Daoy (cell line): ENCODE results near the gene TMEM97. TPM values are rescaled to one million over a fixed set of nuclear protein-coding genes. Genes with fewer than 3 reads are reported as not detected.

Experiments used
- DNase-seq: peaks from one replicate; pipeline ENCODE4 v3.0.0-alpha.2; 2015; ENCODE audit warnings: low read depth
- total RNA-seq: library from RNA; depleted of rRNA; stranded (reverse); fragments of >200 nt; shearing (Covaris generic); gene quantifications from 2 replicates; pipeline ENCODE4 v1.2.3, GENCODE V29; 2014

Gene TMEM97
- total RNA-seq, 1 experiment from 2014 or later: 45.9 TPM

- DNase-seq: no peak
Measured at GRCh38 chr17:28317099-28317965, 1.7 kb upstream of the TMEM97 start.

- DNase-seq: peak; percentile 17
Measured at GRCh38 chr17:28317966-28318758, 838 bp upstream of the TMEM97 start.

DNA sequence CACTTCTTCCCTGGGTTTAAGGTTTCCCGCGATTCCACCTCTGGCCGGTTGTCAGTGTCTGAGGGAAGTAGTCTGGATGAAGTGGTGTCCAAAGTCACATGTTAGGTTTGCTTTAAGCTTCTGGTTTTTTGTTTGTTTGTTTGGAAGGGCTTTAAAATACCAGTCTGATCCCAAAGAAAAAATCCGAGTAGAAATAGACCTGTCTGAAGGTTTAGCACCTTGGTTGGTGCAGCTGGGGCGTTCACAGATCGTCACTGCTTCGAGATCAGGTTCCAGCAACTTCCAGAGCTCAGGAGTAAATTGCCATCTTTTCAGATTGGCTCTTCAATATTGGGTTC, 567 bp downstream of the TMEM97 start:
- DNase-seq: no peak

- no peak for DNase-seq
Measured at GRCh38 chr17:28320215-28321061, 1.4 kb downstream of the TMEM97 start.

DNA sequence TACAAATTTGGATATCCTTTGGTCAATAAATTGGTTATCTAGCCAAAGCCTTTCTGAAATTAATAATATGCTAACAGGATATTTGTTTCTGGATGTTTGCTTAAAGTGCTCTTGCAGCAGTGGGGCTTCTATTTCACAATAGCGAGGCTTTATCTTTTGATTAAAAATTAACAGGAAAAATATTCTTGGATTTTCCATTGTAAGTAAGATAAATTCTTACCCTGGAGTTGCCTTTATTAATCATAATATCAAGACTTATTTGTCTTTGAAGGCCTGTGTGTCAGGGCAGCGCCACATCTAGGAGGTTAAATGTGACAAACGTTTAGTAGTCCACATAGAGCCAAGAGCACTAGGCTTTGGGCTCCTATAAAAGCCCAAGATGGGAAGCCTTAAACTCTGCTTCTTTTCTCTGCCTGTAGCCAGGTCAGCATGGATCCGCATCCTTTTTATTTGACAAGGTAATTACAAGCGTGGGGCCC, 5.3 kb downstream of the TMEM97 start:
- no peak for DNase-seq

GRCh38 chr17:28324781-28325180, 5.8 kb downstream of the TMEM97 start:
- no peak for DNase-seq

DNA sequence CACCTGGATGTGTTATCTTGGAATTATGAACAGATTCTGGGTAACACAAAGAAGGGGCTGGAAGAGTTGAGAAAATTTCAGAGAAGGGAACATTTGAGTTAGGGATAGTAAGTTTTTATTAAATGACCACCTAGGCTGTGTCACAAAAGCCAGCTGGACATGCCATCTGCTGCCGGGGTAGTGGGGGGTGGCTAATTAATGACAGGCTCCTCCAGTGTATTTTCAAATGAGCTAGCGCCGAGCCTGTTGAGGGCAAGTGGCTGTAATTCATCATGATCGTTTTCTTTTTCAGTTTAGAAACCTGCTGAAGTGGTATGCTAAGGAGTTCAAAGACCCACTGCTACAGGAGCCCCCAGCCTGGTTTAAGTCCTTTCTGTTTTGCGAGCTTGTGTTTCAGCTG, 6.2 kb downstream of the TMEM97 start:
- DNase-seq: no peak

- DNase-seq: no peak
Measured at GRCh38 chr17:28326114-28326513, 7.1 kb downstream of the TMEM97 start.

- DNase-seq: no peak
Measured at GRCh38 chr17:28327031-28327607, 8.1 kb downstream of the TMEM97 start.

GRCh38 chr17:28327709-28328108, 8.7 kb downstream of the TMEM97 start:
- no peak for DNase-seq

DNA sequence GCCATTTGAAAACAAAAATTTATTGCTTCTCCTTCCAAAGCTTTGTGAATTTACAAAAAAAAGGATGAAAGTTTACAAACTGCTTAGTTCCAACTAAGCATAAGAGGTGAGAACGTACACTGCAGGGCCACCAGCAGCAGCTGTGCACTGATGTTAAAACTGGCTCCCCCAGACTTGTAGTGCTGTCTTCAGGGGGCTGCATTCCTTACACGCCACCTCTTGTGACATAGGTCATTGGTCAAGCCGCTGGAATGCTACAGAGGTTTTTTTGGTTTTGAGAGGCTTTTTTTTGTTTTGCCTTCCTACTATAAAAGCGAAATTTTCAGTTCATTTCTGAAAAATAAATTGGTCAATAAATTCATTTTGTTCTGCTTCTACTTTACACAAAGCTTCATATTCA, 9.3 kb downstream of the TMEM97 start:
- no peak for DNase-seq

DNA sequence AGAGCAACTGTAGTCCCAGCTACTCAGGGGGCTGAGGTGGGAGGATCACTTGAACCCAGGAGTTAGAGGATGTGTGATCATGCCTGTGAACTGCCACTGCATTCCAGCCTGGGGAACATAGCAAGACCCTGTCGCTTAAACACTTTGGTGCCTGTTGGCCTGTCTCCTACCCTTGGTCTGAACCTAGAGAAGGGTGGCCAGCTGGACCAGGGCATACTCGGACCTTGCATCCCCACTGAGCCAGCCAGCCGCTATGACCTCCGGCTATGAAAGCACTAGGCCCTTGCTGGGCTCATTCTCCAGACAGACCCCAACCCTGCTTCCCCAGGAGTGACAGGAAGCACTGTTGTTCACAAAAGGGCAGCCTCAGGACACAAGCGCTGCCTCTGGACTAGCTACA, 11.7 kb downstream of the TMEM97 start:
- DNase-seq: no peak

DNA sequence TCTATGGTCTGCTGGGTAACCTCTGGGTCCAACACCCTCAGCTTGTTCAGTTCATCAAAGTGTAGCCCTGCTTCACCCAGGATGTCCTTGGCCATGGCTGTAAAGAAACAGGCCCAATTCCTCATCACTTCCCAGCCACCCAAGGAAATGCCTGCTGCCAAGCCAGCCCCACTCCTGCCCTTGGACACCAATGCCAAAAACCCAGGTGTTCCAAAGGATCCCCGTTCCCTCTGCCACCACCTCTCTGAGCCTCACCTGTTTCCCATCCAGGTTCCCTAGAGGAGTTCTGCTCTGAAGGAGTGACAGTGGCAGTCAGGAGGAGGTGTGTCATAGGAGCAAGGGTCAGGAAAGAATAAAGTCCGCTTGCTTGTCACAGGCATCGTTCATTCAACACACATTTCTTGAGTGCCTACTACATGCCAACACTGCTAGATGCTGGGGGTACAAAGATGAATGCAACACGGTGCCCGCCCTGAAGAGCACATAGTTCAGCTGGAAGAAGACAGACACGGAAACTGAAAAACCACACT, 13.0 kb downstream of the TMEM97 start:
- DNase-seq: no peak

DNA sequence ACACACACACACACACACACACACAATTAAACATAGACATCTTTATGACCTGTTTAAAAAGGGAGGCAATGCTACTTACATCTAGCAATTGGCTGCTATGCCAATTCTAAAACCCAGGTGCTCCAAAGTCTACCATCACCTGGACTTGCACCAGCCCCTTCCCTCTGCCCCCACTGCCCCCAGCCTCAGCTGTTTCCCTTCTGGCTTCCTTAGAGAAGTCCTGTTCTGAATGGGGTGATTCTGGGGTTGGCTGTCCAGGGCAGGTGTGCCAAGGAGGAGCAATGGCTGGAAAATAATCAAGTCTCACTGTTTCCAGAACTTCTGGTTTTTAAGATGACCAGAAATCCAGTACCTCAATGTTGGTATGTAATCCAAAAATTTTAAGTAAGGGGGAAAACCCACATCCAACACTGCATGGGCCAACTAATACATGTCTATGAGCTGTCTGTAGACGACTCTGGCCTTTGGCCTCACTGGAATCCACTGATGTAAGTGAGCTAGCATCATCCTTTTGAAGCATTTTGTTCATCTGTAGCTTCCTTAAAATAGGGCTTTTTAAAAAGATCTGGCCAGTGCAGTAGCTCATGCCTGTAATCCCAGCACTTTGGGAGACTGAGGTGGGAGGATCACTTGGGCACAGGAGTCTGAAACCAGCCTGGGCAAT, 14.2 kb downstream of the TMEM97 start:
- DNase-seq: no peak

DNA sequence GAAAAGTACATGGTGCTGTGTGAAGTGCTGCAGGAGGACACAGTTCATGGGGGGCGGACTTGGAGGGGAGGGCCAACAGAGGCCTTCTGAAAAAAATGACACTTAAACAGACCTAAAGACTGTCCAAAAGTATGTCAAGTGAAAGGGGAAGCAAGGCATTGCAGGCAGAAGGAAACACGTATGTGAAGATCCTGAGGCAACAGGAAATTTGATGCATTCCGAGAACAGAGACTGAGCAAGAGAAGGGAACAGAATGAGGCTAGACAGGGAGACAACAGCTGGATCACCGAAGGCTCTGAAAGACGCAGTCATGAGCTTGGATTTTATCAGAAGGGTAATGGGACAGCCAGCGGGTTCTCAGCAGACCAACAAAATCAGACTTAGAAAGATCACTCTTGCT, 15.2 kb downstream of the TMEM97 start:
- DNase-seq: no peak

GRCh38 chr17:28334666-28335200, 15.7 kb downstream of the TMEM97 start:
- no peak for DNase-seq

- peak; percentile 100 for DNase-seq
Measured at GRCh38 chr17:28335201-28335958, 16.4 kb downstream of the TMEM97 start, which contains the start of the genes IFT20 and TNFAIP1. IFT20 (minus strand) TSS chr17:28335472; CDS start chr17:28331985, 3,487 bp downstream. TNFAIP1 (plus strand) TSS chr17:28335761; CDS start chr17:28339522, 3,761 bp downstream.

GRCh38 chr17:28335959-28336871, 17.2 kb downstream of the TMEM97 start:
- peak; percentile 90 for DNase-seq
